GM19438 (cell line): ENCODE results near the gene RNFT2.

Experiments
- ATAC-seq: cut with Tn5 transposase; IDR thresholded peaks from one replicate; pipeline ENCODE4 v1.9.1; 2021; ENCODE audit warnings: low read depth; ENCODE audit not compliant: unreplicated experiment

Gene RNFT2

DNA sequence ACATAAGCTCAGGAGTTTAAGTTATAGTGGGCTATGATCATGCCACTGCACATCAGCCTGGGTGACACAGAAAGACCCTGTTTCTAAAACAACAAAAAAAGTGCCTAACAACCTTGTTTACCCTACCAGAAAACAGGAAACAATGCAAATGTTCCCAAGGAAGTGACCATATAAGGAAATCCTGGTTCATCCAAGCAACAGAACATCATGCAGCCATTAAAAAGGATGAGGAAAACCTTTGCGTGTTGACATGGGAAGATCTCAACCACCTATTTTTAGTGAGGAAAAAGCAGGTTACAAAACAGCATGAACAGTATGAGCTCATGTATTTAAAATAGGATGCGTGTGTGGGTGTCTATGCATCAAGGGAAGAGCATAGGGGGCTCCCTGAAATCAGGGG lies 129.4 kb downstream of the RNFT2 start:
- no peak for ATAC-seq

DNA sequence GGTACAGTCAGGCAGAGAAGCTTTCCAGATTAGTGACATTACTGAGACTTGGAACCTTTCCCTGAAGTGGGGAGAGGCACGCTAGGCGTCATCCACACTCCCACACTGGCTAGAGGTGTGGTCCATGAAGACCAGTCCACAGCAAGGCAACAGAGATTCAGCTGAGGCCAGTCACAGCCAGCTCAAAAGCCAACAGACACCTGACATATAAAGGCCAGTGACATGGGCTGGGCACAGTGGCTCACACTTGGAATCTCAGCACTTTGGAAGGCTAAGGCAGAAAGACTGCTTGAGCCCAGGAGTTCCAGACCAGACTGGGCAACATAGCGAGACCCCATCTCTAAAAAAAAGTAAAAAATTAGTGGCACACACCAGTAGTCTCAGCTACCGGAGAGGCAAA lies 132.2 kb downstream of the RNFT2 start:
- ATAC-seq: no peak

DNA sequence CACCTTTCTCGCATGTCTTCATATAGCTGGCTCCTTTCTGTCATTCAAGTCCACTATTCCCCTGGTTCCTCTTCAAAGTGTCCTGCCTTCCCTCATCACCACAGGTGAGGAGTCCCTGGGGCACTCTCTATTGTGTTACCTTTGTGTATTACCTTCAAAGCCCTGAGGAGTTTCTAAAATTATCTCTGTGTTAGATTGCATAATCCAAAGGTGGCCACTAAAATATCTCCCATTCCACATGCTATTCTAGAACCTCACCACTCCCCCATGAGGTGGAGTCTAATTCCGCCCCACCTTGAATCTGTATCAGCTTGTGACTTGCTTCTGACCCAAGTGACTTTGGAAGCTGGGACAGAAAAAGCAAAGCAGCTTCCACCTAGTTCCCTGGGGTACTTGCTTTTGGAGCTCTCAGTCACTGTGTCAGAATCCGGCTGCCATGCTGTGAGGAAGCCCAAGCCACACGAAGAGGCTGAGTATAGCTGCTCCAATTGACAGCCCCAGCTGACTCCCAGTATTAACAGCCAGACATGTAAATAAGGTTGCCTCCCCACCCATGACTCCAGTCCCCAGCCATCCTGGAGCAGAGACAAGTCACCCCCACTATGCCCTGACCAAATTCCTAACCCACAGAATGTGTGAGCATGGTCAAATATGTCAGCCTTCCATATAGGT lies 136.3 kb downstream of the RNFT2 start:
- ATAC-seq: no peak

DNA sequence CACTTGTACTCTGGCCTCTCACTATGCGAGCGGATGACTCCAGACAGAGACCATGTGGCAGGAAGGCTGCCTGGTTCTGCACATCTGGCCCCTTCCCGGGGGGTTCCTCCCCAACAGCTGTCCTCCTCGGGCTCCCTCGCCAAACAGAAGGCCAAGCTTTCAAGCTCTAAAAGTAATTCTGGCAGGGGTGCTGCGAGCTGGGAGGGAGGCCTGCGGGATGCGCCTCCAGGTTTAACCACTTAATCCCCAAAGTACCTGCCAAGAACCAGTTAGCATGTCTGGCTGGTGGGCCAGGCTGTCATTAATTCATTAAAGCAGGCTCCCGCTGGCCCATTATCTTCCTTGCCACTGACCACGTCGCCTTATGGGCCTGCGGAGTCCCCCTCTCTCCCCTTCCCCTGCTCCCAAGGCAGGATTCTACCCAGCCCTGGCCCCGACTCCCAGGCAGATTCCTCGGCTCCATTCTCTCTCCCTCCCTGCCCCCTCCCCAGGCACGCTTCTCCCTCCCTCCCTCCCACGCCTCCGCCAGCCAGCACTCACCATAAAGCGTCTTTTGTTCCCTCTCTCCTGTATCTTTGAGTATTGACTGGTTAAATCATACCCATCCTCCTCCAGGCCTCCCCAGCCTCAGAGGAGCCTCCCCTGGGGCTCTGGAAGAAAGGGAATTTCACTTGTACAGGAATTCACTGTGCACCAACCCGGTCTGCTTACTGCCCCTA lies 138.2 kb downstream of the RNFT2 start:
- no peak for ATAC-seq

DNA sequence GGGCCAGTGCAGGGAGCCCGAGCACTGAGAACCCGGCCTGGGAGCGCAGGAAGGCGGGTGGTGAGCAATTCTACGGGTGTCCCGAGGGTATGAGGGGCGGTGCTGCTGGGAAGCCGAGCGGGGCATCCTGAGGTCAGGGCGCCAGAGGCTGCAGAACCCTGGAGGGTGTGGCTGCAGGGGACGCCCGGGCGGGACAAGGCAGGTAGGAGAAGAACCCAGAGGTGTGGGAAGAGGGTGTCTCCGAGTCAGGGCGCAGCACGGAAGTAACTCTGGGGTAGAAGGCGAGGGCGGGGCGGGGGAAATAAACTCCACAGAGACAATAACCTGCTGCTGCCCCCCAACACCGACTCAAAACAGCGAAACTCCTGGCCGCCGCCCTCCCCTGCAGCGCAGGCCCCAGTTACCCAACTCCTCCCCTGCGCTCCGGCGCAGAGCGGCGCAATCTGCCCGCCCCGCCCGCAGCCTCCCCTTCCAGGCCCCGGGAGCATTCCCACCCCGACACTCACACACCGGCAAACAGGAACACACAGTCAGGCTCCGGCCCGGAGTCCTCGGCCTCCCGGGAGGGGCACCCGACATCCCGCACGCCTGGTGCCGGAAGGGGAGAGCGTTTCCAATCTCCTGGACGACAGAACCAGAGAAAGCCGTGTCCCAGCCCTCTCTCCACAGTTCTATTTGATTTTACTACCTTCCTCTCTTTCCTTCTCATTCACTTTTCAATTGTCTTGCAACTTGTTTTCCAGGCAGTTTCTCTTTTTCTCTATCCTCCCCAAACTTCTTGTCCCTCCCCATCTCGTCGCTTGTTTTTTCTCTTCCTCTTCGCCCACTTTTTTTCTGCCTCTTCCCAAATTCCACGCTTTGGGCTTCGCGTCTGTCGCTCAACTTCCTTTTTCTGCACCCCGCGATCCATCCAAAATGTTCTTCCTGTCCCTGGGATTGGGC lies 140.7 kb downstream of the RNFT2 start:
- no peak for ATAC-seq

DNA sequence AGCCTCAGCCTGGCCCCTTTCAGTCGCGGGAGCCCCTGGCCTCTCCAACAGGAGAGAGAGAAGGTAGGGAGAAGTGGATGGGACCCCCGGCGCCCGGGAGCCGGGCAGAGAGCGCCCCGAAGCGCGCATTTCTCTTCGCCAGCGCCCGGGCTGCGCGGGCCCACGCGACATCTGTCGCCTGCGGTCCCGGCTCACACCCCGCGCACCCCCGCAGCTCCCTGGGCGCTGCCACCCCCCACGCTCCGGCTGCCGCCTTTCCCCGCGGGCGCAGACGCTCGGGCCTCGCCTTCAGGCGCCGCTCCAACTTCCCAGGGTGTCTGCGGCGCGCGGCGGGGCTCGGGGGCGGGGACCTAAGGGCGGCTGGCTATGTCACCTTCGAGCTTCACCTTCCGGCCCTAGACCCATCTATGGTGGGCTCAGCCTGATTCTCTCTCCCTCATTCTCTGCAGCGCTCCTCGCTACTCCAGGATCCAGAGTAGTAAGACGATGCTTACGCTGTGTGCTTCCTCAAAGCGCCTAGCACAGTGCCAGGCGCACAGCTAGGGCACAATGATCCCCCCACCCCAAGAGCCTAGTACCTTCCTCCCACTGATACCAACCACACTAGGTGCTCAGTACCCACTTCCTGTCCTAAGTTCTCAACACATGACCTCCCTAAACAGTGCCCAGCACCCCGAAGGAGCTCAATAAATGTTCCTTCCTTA lies 141.5 kb downstream of the RNFT2 start:
- no peak for ATAC-seq

DNA sequence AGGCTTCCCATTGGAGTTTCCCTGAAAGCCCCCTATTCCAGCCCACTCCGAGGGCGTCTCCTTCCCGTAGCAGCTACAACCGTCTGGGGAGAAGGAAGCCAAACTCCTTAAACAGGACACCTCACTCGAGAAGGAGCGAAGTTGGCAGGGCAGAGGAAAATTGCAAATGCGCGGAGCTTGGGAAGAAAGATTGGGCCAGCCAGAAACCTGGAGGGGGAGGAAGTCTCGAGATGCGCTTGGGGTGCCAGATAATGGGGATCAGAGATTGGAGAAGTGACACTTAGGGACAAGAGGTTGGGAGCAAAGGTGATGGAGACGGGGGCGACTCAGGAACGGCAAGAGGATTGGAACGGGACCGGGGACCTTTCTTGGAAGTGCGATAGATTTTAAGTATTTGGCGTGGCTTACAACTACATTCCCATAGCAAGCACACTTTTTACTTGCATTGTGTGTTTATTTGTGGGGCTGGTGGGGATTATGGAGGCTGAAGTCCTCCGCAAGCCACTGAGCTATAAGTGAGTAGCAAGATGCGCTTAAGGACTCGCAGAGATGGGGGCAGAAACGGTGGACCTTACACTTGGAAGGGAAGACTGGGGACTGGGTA lies 142.2 kb downstream of the RNFT2 start:
- ATAC-seq: no peak

DNA sequence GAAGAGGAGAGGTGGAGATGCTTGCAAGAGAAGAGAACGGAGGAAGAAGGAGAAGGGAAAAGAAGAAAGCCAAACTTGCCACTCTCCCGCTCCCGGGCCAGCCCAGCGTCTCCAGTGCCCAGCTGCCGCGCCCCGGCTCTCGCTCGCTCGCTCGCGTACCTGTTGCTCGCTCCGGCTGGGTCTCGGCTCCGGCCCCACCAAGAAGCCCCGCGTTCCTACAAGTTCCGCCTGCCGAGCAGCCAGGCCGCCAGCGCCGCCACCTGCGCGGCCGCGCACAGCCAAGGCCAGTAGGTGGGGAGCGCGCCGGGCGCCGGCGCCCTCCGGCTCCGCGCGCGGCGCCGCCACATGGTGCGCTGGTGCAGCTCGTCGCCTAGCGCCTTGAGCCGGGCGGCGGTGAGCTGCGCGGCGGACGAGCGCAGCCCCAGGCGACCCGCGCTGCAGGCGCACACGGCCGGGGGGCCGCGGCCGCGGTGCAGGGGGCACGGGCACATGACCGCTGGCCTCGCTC lies 142.8 kb downstream of the RNFT2 start:
- ATAC-seq: no peak

DNA sequence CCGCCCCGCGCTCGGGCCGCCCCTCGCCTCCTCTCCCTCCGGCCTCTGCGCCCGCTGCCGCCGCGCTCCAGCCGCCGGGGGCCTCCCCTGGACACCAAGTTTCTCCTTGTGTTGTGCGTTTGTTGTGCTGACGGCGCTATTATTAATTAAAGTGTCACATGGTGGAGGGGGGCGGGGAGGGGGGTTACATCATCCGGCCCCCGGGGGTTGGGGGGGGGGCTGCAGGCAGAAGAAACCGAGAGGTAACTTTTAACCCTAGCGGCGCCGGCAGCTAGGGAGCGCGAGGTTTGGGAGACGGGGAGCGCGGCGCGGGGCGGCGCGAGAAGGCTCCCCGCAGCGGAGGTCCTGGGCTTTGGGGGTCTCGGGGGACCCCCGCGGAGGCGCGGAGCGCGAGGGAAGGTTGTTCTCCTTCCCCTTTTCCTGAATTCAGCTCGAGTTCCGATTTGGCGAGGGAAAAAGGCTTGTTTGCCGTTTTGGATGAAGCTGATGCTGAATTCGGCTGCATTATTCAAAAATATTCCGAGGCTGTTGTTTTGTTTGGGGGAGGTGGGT lies 143.3 kb downstream of the RNFT2 start, which contains the start of gene HRK:
Gene HRK (minus strand): TSS at position 117 of the 552 bp plus-strand sequence. CDS start 134 bp downstream, outside the sequence.
- no peak for ATAC-seq

DNA sequence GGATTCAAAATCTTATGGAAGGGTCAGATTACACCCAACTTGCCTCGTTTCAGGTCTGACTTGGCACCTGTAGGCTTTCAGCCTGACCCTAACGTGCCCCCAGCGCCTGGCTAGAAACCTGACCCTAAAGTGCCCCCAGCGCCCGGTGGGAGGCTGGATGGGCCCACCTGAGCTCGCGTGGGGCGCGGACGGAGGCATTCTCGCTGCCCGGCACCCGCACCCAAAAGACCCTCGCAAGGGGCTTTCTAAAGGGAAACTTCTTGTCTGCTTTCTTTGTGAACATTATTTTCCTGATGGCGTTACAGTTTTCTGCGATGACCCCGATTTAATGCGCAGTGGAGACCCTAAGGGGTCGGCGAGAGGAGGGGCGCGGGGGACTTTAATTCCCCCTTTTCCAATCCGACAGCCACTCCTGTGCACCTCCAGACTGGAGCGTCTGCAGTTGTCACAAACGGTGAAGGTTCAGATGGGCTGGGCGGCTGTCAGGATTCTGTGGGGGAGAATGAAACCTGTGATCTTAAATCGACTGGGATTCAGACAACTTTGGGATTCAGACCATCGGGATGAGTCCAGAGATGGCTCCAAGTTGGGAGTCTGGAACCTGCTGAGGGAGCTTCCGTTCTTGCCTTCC lies 143.9 kb downstream of the RNFT2 start:
- no peak for ATAC-seq

DNA sequence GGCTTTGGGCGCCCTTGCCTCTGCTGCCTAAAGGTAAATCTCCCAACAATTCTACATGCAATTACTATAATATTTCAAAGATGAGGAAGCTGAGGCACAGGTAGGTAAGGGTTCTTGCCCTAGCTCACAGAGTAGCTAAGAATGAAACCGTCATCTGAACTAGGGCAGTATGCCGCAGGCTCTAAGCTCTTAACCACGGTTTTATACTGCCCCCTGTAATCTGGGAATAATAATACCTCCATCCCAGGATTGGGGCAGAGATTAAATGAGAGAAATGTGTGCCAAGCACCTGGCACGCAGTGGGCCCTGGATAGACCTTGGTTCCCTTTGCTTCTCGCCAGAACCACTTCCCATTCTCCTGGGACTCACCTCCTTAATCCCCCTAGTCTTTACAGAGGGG lies 144.6 kb downstream of the RNFT2 start:
- no peak for ATAC-seq

DNA sequence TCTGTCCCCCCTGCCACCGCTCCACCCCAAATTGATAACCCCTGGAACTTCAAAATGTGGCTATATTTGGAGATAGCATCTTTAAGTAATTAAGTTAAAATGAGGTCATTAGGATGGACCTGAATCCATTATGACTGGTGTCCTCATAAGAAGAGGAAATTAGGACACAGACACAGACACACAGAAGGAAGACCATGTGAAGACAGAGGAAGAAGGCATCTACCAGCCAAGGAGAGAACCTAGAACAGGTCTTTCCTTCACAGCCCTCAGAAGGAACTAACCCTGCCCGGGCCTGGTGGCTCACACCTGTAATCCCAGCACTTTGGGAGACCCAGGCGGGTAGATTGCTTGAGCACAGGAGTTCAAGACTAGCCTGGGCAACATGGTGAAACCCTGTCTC lies 146.8 kb downstream of the RNFT2 start:
- ATAC-seq: no peak

DNA sequence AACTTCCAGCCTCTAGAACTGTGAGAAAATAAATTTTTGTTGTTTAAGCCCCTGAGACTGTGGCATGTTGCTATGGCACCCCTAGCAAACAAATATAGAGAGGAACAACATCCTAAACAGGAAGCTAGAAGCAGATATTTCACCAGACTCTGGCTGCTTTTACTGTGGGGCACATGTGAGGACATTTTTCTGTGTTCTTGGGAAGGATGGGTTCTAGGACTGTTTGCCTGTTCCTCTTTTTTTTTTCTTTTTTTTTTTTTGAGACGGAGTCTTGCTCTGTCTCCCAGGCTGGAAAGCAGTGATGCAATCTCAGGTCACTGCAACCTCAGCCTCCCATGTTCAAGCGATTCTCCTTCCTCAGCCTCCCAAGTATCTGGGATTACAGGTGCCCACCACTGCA lies 147.4 kb downstream of the RNFT2 start:
- ATAC-seq: no peak

DNA sequence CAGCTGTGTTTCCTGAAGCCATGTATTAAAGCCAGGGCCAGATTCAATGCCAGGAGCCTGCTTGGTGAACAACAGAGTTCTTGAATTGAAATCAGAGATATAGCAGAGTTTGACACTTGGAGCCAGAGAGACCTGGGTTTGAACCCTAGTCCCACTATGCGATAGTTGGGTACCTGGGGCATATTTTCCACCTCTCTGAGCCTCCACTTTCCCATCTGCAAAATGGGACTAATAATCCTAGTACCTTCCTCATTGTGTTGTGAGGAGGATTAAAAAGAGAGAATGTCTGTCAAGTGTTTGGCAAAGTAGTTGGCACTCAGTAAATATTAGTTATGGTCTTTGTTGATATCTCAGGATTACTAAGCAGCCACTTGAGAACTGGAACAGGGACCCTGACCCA lies 149.1 kb downstream of the RNFT2 start:
- no peak for ATAC-seq

DNA sequence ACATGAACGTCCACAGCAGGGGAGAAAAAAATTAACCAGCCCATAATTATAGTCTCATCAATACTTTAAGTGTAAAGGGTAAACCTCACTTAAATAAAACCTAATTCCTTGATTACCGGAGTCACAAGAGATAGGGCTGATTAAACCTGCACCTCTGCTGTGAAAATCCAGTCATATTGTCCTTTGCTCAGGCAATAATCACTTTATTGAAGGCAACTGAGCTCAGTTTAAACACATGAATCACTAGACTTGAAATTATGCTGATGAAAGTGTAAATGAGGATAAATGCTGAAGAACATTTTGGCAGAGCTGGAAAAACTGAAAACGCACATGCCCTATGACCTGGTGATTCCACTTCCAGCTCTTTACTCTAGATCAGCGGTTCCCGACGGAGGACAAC lies 149.8 kb downstream of the RNFT2 start:
- ATAC-seq: no peak

DNA sequence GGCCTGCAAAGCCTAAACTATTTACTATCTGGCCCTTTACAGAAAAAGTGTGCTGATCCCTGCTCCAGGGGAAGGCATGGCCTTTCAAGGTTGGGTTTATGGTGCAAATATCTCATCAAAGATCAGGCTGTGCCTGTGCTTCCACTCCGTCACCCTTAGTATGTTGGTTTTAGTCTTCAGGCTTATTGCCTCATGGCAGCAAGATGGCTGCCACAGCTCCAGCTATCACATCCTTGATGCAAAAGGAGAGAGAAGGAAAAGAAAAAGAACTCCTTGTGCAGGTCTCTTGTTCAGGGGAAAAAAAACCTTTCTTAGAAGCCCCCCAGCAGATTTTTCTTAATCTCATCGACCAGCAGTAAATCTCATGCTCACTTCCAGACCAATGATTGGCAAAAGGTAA lies 152.2 kb downstream of the RNFT2 start:
- no peak for ATAC-seq

DNA sequence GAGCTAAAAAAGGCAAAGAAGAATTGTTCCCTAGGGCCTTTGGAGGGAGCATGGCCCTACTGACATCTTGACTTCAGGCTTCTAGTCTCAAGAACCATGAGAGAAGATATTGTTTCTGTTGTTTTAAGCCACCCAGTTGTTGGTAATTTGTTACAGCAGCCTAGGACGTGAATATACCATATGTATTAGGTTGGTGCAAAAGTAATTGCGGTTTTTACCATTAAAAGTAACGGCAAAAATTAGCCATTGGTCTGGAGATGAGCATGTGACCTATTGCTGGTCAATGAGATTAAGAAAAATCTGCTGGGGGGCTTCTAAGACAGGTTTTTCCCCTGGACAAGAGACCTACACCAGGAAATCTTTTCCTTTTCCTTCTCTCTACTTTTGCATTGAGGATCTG lies 152.9 kb downstream of the RNFT2 start:
- no peak for ATAC-seq

DNA sequence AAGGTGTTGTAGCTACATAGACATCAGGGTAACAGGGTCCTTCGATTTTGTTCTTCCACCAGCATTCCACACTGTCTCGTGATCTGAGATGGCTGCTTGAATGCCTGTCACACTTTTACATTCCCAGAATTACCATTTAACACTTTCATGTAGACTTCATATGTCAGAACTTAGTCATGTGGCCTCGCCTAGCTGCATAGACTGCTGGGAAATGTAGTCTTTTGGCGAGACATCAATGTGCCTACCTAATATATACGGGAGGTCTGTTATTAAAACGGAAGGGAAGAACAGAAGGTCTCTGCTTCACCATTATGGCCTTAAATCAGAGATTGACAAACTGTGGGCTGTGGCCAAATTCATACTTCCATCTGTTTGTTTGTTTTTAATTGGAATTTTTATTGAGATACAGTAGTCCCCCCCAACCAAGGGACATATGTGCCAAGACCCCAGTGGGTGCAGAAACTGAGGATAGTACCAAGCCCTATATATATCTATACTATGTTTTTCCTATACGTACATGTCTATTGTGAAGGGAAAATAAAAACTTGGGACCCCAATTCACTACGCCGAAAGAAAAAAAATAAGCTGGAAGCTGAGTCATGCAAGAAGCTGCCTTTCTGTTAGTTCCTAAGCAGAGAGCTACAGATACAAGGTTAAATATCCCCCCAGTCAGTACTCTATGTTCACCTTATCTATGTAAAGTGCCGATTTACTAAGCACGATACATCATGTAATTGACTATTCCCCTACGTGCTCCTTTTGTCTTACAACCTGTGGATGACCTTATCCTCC lies 154.4 kb downstream of the RNFT2 start:
- no peak for ATAC-seq
